ACHN (cell line): ENCODE results near the gene NFIX.
A peak's percentile ranks its signal among the peaks of the same experiment; 100 is the strongest.

Source experiments
- DNase-seq: peaks from one replicate; pipeline ENCODE4 v3.0.0-alpha.2; 2015
- in situ Hi-C: cut with HindIII; loops from 2 replicates; pipeline ENCODE4 v1.10.0; 2017; ENCODE audit warnings: low sequenced_read_pairs, low pct_ligation_motif_present, low pct_unique_long_range_greater_than_20kb

NFIX gene

DNA sequence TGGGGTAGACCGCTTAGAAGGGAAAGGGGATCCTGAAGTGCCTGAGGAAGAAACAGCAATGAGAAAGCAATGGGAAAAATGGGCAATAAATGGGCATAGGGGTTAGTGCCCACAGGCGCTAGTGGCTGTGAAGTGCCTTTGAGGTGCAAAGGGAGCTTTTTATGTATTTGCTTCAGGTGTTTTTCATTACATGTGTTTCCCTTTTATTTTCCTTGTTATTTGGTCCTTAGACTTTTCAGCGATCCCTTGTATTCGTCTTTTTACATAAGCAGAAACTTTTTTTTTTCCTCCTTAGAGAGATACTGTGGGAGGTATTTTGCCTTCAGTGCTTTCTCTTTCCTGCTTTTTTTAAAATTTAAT is 19.6 kb downstream of the NFIX start:
- in situ Hi-C loops, result no loop called here
- DNase-seq, result no peak

DNA sequence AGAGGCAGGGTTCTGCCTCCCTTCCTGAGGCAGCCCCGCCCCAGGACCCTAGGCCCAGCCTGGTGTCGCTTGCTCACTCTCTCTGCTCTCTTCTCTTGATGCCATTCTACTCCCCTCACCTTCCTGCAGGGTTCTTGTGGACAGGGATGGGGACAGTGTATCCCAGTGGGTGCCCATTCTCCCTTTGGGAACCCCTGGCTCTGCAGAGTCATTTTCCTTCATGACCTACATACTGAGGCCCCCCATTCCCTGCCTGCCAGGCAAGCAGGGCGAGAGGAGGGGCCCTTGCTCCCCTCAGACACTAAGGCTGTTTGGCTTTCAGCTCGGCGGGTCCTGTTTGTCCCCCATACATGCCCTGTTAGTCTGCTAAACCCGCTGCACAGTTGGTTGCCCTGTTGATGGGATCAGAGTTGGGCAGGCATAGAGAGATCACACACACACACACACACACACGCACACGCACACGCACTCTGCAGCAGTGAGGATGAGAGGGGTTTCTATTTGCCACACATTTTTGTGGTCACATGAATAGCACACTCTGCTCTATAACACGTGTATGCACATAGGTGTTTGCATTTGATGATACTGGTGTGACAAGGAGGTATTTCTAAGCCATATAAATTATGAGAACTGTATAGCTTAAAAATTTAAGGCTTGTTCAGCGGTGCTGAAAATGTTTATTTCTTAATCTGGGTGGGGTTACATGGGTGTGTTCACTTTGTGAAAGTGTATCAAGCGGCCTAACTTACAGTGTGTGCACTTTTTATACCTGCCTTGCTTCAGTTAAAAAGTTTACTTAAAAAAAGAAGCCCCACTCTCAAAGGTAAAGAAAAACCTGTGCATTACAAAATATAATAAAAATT is 20.3 kb downstream of the NFIX start:
- in situ Hi-C loops, result no loop called here
- no peak for DNase-seq

- in situ Hi-C loops, result no loop called here
- DNase-seq, result no peak
These were observed 21.0 kb downstream of the NFIX start for GRCh38 chr19:13016245-13016627.

GRCh38 chr19:13016628-13017305 is 21.5 kb downstream of the NFIX start:
- in situ Hi-C loops, result no loop called here
- no peak for DNase-seq

- in situ Hi-C loops, result no loop called here
- no peak for DNase-seq
These were observed 22.2 kb downstream of the NFIX start for GRCh38 chr19:13017306-13018034.

DNA sequence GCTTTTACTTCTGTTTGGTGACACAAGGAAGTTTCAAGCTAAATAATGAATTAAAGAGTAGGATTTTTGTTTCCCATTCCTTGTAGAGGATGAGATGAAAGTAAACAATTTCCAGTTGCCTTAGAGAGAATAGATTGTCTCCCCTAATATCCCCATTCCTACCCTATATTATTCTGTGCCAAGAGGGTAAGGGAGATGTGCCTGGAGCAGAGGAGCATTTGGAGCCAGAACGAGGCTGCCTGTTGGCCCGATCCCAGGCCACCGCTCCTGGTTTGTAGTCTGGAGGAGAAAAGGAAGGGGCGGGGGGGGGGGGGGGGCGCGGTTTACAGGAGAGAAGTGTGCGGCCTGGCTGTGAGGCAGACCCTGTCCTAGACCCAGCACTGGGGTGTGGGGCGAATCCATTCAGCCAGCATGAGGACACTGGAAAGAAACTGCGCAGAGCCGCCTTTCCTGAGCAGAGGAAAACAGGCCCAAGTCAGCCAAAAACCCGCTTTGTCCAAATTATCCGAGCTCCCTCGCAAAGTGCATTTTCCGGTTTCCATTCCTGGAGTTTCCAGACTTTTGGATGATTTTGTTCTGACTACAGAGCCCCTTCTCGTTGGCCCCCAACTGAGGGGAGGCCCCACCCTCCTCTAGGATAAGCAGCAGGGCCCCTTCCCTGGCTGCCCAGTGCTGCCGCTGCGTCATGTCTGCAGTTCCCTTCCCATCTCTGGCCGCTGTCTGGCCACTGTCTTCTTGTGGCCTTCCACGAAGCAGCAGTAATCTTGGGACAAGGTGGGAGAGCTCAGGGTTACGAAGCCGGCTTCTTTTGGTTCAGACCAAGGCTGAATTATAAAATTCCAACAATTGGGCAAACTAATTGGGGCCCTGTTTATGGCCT is 23.0 kb downstream of the NFIX start:
- no peak for DNase-seq
- in situ Hi-C loops, result no loop called here

GRCh38 chr19:13019332-13019731 is 24.1 kb downstream of the NFIX start:
- in situ Hi-C loops, result no loop called here

DNA sequence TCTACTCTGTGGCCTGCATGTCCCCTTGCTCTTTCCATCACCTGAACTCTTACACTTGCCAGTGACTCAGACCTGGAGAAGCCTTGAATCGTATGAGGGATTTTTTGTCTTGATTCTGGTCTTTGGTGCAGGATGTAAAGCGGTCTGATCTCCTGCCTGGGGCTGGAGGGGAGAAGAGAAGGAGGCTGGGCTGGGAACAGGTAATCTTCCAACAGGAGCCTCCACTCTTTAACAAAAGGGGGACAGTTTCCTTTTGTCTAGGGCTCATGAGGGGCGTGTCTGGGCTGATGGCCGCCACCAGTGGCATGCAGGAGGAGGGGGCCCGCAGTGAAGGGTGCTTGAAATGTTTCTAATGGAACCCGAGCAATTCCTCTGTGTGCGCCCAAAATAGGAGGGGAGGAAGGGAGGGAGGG is 24.7 kb downstream of the NFIX start:
- no peak for DNase-seq
- in situ Hi-C loops, result no loop called here

More at GRCh38 chr19:13019332-13019731, 24.1 kb downstream of the NFIX start:
- DNase-seq, result no peak

GRCh38 chr19:13022111-13022858 is 27.0 kb downstream of the NFIX start:
- in situ Hi-C loops, result no loop called here
- DNase-seq, result no peak

DNA sequence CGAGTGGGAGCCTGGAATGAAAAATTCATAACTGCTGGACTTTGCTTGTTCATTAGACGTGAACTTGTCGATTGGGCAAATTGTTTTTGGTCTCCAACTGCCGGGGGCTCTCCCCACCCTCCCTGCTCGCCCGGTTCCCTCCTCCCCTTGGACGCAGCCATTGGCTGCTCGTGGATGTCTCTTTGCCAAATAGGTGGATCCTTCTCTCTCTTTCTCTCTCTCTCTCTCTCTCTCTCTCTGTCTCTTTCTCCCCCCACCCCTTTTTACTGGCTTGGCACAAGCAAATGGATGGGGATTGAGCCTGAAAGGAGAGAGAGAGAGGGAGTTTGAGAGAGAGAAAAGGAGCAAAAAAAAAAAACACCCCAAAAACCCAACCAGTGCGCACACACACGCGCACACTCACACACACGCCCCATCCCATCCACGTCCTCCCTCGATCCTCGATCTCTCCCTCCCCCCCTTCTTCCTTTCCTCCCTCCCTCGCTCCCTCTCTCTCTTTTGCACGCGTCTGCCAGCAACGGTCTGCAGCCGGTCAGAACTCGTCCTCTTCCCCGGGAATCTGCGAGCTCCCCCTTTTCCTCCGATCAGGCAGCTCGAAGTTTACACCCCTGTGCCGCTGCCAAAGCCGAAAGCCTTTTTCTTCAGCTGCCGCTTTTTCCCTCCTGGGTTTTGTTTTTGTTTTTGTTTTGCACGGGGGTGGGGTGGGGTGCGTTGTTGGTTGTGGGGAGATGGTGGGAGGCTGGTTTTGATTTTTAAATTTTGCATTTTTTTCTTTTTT is 27.8 kb downstream of the NFIX start:
- DNase-seq, result peak; percentile 78
- in situ Hi-C loops, result no loop called here

DNA sequence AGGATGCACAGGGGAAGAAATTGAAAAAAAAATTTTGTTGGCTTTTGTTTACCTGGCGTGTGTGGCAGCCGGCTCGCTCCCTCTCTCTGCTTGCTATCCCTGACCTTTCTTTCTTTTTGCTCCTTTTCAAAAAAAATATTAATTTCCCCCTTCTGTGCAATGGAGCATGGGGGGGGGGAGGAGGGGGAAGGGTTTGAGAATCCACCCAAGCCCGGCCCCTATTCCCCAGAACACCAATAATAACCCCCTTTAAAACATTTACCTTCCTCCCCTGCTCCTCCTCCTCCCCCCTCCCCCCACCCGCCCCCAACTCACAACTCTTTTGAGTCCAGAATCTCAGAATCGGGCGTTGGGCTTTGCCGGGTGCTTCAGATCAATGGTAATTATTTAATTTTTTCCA is 28.4 kb downstream of the NFIX start:
- DNase-seq, result no peak

GRCh38 chr19:13024126-13024950 is 29.1 kb downstream of the NFIX start:
- in situ Hi-C loops, result no loop called here
- no peak for DNase-seq

More for the DNA sequence above, 28.4 kb downstream of the NFIX start:
- in situ Hi-C loops, result no loop called here

DNA sequence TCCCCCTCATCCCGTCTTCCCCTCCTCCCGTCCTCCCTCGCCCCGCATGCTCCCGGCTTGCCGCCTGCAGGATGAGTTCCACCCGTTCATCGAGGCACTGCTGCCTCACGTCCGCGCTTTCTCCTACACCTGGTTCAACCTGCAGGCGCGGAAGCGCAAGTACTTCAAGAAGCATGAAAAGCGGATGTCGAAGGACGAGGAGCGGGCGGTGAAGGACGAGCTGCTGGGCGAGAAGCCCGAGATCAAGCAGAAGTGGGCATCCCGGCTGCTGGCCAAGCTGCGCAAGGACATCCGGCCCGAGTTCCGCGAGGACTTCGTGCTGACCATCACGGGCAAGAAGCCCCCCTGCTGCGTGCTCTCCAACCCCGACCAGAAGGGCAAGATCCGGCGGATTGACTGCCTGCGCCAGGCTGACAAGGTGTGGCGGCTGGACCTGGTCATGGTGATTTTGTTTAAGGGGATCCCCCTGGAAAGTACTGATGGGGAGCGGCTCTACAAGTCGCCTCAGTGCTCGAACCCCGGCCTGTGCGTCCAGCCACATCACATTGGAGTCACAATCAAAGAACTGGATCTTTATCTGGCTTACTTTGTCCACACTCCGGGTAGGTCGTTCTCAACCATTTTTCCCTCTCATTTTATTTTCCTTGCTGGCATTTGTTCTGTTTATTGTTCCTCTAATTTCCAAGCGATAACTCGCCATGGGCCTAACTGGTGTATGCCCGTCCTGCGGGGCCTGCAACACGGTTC is 29.8 kb downstream of the NFIX start:
- no peak for DNase-seq

GRCh38 chr19:13025819-13026456 is 30.7 kb downstream of the NFIX start:
- no peak for DNase-seq
- in situ Hi-C loops, result no loop called here

More for the DNA sequence above, 29.8 kb downstream of the NFIX start:
- in situ Hi-C loops, result no loop called here
